ENCODE data around the gene PPM1L.
A peak's percentile ranks its signal among the peaks of the same experiment; 100 is the strongest.

PPM1L gene

GRCh38 chr3:160765211-160765610, 9.2 kb downstream of the PPM1L start:
- DNase-seq: no peak

GRCh38 chr3:160768031-160768430, 12.0 kb downstream of the PPM1L start:
- no peak for DNase-seq

DNA sequence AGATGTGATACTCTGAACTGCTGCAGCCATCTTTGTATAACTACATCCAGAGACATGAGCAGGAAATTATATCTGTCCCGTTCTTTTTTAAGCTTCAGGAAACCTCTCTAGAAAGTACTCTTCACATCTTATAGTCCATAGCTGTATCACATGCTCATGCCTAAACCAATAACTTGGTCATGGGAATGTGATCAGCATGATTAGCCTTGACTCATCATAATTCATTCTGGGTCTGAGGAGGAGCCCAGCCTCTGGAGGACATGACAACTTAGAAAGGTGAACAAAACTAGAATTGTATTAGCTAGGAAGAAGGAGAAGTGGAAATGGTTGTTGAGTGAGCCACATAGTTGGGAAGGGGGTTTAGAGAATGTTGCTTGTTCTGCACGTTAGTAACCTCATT, 12.9 kb downstream of the PPM1L start:
- DNase-seq: peak; percentile 6

DNA sequence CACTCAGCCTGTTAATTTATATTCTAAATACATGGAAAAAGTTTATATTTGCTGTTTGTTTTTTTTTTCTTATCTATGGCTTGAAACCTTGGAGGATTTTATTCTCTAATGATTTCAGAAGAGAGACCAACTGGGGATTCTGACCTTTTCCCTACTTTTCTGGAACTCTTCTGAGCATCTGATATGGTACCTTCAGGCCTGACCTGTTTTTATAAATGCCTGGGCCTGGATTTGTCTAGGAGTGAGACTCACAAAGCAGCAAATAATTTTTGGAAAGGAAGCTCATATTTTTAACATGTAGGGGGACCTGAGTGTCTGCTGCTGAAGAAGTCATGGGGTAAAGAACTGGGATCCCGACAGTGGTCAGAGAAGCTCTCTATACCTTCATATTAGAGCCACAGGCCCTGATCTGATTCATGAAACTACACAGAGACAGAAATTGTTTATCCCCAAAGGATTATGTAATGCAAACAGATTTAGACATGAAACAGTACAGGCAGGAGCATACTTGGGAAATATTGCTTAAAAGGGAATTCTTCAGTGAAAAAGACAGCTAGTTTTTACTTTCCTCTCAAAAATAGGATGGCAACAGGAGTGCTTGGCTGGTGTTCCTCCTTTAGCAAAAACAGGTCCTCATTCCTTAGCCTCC, 15.9 kb downstream of the PPM1L start:
- no peak for DNase-seq

DNA sequence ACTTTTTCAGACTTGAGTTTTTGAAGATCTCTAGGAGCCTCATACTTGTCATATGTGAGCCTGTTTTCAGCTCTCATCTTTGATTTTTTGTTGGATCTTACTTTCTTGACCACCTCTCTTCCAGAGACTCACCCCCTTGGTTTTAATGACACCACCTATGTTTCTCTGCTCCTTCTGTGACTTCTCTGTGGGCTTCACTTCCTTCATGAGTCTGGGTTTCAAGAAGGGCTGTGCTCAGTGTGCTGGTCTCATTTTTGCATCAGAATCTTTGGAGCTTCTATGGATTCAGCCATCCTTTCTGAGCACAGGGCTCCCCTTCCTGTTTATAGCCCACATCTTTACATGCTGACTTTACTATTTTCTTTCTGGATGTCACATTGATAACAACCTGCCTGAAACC, 17.7 kb downstream of the PPM1L start:
- DNase-seq: no peak

DNA sequence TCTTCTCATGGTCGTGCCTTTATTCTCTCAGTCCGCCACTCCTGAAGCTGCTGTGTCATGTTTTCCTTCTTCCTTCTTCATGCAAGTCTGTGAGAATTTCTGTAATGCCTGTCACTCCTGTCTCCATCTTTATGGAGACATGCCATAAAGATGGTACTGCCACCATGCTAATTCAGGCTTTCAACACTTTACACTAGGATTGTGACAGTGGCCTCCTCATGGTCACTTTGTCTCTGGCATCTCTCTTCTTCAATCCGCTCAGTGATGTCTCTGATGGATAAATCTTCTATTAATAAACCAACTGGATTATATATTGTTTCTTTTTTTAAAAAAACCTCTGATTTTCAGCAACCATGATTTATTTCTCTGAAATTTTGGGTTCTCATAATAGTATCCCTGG, 18.1 kb downstream of the PPM1L start:
- no peak for DNase-seq

DNA sequence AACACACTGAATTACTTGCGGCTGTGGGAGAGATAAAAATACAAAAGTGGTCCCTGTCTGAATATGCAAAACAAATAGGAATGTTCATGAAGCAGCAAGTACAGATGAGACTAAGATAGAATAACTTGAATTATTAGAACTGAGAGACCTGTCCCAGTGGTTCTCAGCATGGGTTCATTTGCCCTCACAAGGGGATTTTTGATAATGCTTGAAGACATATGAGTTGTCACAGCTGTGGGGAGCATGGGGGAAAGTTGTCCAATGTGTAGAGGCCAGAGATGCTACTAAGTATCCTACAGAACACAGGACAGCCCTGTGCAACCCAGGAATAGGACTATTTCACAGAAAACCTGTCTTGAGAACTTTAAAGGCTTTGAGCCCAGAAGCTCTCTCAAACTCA, 22.4 kb downstream of the PPM1L start:
- DNase-seq: no peak

- no peak for DNase-seq
Observed at GRCh38 chr3:160779040-160779439, 23.0 kb downstream of the PPM1L start.

GRCh38 chr3:160780245-160780644, 24.2 kb downstream of the PPM1L start:
- DNase-seq: no peak

GRCh38 chr3:160781402-160781801, 25.4 kb downstream of the PPM1L start:
- DNase-seq: no peak

- no peak for DNase-seq
Observed at GRCh38 chr3:160781863-160782262, 25.8 kb downstream of the PPM1L start.

DNA sequence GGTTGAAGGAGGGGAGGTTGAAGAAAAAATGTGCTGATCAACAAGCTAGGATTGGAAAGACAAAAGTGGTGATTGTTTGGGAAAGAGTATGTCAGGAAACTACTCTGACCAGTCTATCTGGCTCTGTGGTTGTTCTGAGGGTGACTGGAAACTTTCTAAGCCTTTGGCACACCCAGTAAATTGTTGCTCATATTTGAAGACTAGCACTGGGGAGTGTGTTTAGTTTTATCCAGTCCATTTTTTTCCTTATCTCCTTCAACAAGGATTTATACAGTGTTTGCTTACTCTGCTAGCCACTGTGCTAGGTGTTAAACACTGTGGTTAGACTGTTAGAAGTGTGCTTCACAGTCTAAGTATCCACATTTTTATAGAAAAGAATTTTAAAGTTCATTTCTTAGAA, 28.8 kb downstream of the PPM1L start:
- DNase-seq: no peak

DNA sequence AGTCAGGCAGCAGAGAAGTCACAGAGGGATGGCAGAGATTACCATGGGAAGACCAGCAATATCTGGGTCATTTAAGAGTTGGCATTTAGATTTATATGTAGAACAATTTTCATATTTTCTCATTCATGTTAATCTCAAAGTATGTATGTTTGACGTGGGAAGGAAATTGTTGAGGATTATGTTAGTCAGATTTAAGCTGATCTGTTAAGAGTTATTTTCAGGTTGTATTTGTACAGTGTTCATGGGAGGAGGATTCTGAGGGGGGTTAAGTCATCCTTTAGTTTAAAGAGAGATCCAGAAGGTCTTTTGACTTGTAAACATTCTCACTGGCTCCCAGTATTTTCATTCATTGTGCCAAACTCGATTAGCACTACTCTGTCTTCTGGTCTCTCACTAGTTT, 34.7 kb downstream of the PPM1L start:
- no peak for DNase-seq

GRCh38 chr3:160792540-160792939, 36.5 kb downstream of the PPM1L start:
- no peak for DNase-seq

GRCh38 chr3:160793722-160794252, 37.8 kb downstream of the PPM1L start:
- no peak for DNase-seq

DNA sequence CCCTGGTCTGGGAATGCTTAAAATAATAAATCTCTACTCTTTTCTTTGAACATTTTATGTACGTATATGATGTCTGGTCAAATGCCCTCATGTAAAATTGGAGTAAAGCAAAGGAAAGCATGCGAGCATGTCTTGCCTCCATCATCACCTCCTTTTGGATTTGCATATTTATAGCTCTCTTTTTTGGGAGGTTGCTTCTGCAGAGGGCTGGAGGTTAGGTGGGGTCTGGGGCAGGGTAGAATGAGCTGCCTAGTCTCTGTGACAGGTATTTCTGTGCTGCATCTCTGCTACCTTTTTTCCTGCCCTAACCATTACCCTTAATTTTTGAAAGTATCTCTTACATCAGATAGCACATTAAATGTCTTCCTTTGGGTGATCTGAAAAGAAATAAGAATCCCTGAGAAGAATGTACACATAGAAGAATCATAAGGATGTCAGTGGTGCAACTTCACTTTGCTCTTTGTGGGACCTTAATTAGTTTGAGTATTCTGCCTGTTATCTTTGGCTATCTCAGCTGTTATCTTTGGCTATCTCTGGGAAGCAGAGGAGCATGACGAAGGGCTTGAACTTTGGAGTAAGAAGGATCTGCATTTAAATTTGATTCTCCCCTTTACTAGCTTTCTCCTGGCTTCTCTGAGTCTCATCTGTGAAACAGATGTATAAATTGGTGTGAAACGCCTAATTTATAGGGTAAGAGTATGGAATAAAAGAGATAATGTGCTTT, 40.2 kb downstream of the PPM1L start:
- DNase-seq: no peak

DNA sequence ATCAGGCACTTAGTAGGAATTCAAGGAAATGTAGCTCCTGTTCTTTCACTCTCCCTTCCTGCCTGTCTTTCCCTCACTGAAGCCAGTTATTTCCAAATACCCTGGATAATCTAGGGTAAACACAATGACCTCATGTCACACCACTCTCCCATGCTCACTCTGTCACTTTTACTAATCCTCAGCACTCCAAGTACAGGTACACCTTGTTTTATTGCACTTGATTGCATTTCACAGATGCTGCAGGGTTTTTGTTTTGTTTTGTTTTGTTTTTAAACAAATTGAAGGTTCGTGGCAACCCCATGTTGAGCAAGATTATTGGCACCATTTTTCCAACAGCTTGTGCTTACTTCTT, 40.8 kb downstream of the PPM1L start:
- DNase-seq: no peak

DNA sequence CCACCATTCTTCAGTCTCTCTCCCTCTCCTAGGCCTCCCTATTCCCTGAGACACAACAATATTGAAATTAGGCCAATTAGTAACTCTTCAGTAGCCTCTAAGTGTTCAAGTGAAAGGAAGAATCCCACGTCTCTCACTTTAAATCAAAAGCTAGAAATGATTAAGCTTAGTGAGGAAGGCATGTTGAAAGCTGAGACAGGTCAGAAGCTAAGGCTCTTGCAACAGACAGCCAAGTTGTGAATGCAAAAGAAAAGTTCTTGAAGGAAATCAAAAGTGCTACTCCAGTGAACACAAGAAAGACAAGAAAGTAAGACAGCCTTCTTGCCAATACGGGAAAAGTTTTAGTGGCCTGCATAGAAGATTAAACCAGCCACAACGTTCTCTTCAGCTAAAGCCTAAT, 41.3 kb downstream of the PPM1L start:
- DNase-seq: no peak

DNA sequence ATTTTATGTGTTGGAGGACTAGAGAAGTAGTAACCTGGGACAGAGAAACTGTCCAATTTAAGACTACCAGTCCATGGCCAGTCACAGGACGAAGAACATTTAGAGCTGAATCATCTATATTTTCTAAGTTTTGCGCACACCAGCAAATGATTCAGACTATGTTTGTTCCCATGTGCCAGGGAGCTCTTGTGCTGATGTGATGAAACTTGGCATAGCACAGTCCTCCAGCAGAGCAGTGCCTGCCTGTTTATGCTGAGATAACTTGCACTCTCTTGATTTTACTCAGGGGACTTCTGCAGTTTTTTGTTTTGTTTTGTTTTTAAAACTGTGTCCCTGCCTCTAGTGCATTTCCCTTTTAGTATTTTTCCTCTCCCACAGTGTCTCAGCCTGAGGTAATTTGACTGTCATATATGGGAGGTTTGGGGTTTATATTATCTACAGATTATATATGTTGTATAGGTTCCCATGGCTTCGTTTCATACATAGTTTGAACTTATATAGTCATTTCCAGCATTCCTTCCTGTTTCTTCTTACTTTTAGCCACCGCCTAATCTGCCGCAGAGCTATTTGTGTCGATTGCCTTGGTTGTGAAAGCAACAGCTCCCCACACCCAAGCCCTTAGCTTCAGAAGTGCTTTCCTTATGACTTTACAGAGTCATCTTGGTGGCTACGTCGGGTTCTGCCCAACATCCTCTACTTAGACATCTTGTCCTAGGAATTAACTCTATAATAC, 45.5 kb downstream of the PPM1L start:
- DNase-seq: peak; percentile 8

DNA sequence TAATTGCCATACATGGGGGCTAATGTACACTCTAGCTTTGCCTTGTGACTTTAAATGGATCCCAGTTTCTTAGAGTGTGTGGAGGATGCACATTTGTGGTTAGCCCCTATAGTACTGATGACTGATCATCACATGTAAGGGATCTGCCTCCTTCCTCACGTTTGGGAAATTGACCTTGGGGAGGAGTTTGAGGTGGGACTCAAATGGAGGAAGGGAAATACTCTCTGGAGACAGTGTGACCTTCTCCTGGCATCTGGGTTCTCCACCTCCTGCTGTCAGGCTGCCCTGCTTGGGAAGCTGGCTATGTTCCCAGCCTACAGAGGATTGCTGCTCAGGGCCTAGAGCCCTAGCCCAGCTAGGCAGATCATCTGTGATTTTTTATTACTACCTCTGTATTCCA, 48.7 kb downstream of the PPM1L start:
- no peak for DNase-seq

- no peak for DNase-seq
Observed at GRCh38 chr3:160806094-160806493, 50.1 kb downstream of the PPM1L start.

DNA sequence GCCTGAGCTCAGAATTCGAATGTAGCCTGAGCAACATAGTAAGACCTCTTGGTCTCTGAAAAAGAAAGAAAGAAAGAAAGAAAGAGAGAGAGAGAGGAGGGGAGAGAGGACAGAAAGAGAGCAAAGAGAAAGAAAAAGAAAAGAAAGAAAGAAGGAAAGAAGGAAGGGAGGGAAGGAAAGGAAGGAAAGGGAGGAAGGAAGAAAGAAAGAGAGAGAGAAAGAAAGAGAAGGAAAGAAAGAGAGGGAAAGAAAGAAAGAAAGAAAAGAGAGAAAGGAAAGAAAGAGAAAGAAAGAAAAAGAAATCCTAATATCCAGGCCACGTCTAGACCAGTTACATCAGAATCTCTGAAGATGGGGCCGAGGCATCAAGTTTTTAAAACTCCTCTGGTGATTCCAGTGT, 50.7 kb downstream of the PPM1L start:
- DNase-seq: no peak

- DNase-seq: no peak
Observed at GRCh38 chr3:160808838-160809237, 52.8 kb downstream of the PPM1L start.

- no peak for DNase-seq
Observed at GRCh38 chr3:160809453-160809852, 53.4 kb downstream of the PPM1L start.
